GM18868 (cell line): Measurements from ENCODE around the gene PCK2.
A peak's percentile ranks its signal among the peaks of the same experiment; 100 is the strongest.

Experiments
- ATAC-seq: cut with Tn5 transposase; IDR thresholded peaks from one replicate; pipeline ENCODE4 v1.9.1; 2021; ENCODE audit warnings: mild to moderate bottlenecking, moderate library complexity; ENCODE audit not compliant: unreplicated experiment

Gene PCK2

DNA sequence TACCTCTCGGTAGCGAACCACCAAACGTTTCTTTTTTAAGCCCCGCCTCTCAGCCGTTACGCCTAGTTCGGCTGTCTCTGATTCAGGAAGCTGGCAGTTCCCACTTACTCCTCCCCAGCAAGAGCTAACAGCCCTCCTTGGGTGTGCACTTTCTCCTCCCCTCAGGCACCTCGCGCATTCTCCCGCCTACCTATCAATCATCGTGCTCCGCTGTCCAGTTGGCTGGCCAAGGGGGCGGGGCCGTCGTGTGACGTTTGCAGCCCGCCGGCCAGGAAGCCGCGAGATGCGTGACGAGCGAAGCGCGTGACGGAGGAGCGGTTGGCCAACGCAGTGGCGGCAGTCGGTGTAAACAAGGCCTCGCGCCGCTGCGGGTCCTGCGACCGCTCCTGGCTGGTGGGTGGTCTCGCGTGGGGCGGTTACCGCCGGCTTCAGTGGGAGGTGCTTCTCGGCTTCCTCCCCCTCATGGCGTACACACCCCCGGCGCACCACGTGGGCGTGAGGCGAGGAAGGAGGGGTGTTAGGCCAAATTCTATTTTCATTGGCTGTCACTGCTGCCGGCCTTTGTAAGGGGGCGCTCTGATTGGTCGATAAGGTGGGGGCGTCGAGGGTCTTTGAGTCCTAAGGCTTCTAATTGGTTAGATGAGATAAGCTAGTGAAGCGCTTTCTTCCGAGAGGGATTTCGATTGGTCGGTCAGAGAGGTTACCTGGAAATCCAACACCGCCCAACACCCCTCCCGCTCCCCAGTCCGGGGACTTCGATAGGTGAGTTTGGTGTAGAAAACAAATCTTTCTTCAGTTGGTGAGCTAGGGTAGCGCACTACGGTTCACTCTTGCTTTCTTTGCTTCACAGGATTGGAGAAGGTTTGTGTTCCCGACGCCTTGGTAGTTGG is 20.7 kb downstream of the PCK2 start, which contains the start of the genes DCAF11 and NRL:
Gene DCAF11, plus strand, starts transcription at position 246 of the 890 bp plus-strand sequence. CDS start 818 bp downstream, outside the sequence.
Gene NRL, minus strand, starts transcription at position 418 of the 890 bp plus-strand sequence. CDS start 32,101 bp downstream, outside the sequence.
- peak; percentile 86 for ATAC-seq

GRCh38 chr14:24115422-24116127 is 21.5 kb downstream of the PCK2 start:
- ATAC-seq = no peak

DNA sequence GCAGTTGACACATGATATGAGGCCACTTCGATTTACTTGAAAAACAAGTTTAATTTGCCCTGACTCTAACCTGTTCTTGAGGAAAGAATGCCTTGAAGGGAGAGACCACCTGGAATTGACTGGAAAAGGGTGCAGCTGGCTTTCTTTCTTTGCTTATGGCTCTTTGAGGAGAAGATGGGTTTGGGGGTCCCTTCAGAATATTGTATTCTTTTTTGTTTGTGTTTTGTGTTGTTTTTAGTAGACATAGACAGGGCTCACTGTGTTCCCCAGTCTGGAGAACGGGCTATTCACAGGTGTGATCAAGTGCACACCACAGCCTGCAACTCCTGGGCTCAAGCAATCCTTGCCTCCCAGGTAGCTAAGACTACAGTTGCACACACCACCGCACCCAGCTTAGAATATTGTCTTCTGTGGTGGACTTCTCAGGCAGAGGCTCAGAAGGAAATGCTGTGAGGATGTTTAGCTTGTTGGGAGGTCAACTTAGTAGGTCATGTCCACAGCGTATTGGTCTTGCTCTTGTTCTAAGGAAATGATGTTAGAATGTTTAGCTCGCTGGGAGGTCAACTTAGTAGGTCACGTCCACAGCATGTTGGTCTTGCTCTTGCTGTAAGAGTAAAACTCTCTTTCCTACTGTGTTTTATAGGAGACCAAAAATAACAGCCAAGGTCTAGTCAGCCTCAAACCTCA is 22.2 kb downstream of the PCK2 start:
- no peak for ATAC-seq

DNA sequence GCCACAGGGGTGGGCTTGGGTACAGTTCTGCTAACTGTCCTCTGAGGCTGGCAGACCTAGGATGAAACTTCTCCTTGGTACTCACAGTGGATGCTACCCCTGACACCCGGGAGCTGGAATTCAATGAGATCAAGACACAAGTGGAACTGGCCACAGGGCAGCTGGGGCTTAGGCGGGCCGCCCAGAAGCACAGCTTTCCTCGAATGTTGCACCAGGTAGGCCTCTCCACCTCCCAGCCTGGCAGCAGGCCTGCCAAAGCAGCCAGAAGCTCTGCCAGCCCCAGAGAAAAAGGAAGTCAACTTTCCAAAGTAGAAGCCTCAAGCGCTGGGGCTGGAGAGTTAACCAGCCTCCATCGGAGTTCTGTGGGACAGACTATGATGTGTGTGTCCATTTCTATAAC is 23.1 kb downstream of the PCK2 start:
- no peak for ATAC-seq

GRCh38 chr14:24119691-24120090 is 25.6 kb downstream of the PCK2 start:
- ATAC-seq = no peak

DNA sequence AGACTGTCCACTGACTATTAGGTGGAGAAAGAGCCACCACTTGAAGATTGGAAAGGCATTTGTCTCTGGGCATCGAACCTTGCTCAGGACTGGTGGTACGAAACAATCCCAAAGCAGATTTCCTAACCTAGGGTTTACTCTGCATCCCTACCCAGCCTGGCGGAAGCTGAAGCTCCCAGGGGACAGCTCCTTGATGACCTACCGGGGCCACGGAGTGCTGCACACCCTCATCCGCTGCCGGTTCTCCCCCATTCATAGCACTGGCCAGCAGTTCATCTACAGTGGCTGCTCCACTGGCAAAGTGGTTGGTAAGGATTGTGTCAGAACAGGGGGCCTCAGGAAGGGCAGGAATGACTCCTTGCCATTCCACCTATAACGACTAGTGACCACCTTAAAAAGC is 27.1 kb downstream of the PCK2 start:
- no peak for ATAC-seq

GRCh38 chr14:24122416-24122815 is 28.3 kb downstream of the PCK2 start:
- no peak for ATAC-seq

GRCh38 chr14:24122898-24123297 is 28.8 kb downstream of the PCK2 start:
- ATAC-seq = no peak

DNA sequence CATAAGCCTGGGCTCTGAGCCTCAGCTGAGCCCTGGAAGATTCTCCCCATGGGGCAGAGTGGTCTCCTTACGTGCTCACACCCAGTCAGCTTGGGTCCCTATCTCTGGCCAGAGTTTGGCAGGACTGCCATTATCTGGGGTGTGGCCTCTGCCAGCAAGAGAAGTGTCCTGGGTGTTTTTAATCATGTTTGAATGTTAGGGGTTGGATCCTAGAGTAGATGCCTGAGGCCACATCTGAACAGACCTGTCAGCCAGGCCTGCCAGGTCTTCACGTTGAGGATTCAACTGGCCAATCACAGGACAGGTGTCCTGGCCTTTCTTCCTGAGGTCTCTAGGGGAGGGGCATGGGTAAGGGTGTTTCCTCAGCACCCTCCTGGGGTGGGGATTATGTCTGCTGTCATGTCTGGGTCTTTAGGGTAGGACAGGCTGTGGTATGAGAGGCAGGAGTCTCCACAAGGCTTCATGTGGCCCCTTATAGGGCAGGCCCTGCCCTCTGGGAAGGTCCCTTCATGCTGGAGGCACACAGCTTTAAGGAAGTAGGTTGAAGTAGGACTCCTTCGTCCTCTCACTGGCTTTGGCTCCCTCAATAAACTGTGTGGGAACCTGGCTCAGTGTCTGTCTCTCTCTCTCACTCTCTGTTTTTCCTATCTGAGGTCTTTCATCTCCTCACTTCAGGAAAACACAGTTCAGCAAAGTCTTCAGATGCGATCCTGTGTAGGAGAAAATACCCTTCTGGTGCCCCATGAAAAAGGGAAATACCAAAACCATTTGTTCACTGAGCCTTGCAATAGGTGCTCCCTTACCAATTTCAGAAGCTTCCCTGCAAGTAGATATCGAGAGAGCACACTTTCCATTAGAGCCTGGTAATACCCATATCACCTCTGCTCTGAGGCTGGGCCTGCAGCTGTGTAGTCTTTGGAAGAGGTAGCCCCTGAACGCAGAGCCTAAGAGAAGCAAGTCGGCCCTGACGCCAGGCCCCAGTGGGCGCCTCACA is 29.6 kb downstream of the PCK2 start:
- ATAC-seq = peak; percentile 85

GRCh38 chr14:24126939-24127338 is 32.8 kb downstream of the PCK2 start:
- no peak for ATAC-seq

DNA sequence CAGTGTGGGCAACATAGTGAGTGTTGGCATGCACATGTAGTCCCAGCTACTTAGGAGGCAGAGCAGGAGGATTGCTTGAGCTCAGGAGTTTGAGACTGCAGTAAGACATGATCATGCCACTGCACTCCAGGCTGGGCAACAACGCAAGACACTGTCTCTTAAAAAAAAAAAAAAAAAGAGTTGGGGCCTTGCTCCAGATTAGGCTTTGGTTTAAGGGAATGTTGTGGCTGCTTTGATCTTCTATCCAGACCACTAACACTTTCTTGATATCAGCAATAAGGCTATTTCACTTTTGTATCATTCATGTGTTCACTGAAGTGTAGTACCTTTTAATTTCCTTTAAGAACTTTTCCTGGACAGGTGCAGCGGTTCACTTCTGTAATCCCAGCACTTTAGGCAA is 33.6 kb downstream of the PCK2 start:
- ATAC-seq = no peak

DNA sequence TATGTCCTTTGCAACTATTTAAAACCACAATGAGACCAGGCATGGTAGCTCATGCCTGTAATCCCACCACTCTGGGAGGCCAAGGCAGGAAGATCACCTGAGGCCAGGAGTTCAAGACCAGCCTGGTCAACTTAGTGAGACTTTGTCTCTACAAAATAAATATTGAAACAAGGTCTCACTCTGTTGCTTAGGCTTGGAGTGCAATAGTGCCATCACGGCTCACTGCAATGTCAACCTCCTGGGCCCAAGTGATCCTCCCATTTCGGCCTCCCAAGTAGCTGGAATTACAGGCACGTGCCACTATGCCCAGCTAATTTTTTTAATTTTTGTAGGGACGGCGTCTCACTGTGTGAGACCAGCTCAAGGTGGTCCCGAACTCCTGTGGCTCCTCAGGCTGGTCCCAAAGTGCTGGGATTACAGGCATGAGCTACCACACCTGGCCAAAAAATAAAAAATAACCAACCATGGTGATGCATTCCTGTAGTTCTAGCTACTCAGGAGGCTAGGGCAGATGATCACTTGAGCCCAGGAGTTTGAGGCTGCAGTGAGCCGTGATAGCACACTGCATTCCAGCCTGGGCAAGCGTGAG is 35.4 kb downstream of the PCK2 start:
- no peak for ATAC-seq

DNA sequence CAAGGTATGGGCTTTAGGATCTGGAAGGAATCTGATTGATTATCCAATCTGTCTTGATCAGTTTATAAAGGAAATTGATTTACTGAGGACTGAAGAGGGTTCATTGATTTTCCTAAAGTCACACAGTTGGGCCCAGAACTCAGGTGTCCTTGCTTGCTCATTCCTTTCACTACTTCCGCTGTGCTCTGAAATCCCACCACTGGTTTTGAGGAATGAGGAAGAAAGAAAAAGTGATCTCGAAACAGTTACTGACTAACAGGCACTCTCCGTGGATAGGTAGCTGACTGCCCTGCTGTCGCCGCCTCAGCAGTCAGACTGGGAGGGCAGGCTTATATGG is 36.2 kb downstream of the PCK2 start, which contains the start of gene FITM1:
Gene FITM1, plus strand, starts transcription at position 280 of the 337 bp plus-strand sequence. CDS start 905 bp downstream, outside the sequence.
- ATAC-seq = no peak

DNA sequence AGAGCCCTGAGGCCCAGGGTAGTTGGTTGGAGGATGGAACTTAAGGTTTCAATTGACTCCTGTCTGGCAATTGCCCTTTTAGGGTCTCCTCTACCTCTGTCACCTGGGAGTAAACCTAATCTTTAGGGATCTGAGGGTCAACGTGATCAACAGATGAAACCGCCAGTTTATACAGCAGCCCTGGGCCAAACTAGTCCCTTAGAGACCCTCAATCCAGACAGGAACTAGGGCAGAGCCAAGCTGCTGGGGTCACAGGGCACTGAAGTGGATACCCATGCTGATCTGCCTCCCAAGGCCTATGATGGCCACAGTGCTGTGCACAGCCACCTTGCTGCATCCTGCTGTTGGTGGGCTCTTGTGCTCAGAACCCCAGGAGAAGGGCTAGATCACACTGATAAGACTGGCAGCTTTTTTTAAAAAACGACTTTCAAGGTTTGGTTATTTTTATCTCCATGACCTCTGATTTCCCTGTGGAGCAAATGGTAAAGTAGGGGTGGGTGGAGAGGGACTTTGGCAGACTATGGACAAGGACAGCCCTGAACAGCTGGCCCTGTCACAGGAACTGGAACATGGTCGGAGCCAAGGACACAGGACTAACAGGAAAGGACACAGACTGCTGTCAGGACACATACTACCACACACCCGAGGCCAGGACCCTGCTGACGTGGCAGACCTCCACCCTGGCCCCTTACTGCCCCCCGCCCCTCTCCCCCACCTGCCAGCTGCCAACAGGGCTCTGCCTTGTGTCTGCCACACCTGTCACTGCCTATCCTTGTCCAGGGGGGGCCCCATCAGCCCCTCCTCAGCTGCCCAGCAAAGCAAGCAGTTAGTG is 36.8 kb downstream of the PCK2 start:
- ATAC-seq = no peak

- ATAC-seq = no peak
These were observed 37.4 kb downstream of the PCK2 start for GRCh38 chr14:24131549-24131966.

DNA sequence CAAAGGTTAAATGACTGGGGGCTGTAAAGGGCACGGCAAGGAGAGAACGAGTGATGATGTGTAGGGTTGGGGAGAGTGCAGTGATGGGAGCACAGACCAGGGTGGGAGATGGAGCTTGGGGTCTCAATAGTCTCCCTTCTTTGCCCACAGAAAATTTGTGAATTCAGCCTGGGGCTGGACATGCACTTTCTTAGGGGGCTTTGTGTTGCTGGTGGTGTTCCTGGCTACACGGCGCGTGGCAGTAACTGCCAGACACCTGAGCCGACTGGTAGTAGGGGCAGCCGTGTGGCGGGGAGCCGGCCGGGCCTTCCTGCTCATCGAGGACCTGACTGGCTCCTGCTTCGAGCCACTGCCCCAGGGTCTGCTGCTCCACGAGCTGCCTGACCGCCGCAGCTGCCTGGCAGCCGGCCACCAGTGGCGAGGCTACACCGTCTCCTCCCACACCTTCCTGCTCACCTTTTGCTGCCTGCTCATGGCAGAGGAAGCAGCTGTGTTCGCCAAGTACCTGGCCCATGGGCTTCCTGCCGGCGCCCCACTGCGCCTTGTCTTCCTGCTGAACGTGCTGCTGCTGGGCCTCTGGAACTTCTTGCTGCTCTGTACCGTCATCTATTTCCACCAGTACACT is 38.1 kb downstream of the PCK2 start:
- no peak for ATAC-seq

DNA sequence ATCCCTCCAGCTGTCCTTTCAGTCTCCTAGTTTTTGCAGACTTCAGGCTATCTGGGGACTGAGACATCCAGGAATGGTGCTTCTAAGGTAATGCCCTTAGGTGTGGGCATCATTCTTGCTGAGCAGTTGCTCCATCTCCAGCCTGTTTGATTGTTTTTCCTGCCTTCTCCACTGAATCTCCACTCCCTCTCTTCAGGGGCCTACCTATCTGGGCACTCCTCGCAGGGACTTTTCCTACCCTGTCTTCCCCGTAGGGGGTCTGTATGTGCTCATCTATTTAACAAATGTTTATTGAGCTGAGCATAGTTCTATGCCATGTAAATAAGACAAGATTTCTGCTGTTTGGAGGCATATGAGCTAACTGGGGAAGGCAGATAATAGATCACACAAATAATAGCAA is 38.9 kb downstream of the PCK2 start:
- no peak for ATAC-seq

DNA sequence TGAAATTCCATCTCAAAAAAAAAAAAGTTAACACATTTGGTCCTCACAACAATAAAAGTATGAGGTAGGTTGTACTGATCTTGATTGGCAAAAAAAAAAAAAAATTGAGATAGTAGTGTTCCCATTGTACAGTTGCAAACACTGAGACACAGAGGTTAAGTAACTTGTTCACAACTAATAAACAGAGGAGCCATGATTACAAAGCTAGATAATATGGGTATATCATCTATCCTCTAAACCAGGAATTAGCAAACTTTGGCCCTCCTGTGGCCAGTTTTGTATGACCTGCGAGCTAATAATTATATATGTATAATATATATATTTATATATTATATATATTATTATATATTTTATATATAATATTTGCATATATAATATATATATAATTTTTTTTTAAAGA is 39.6 kb downstream of the PCK2 start:
- ATAC-seq = no peak

DNA sequence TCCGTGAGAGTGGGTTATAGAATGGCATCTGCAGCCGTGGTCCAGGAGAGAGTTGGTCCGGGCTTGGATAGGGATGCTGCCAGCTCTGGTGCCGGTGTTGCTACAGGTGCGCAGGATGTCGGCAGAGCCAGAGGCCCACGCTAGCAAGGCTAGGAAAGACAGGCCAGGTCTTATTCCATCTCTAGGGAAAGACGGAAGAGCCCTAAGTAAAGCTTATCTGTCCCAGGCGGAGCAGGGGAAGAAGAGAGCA is 41.4 kb downstream of the PCK2 start:
- ATAC-seq = no peak
